ENCODE results near the gene KIF26A. TPM values are rescaled to one million over a fixed set of nuclear protein-coding genes. Genes with fewer than 3 reads are reported as not detected.

The KIF26A gene
- total RNA-seq, 1 donor from 2014 or later, result 5.9 TPM

GRCh38 chr14:104099096-104100041, 39.0 kb upstream of the KIF26A start:
- Mint-ChIP-seq H3K4me1 (ENCODE audit: low read depth, unreplicated experiment) (no peaks in the 10 kb centered on the region), H3K27ac (ENCODE audit: unreplicated experiment) (no peak overlapping the region), H3K27me3 (ENCODE audit: unreplicated experiment) (peaks cover 3% of the 10 kb centered on the region), H3K36me3 (ENCODE audit: unreplicated experiment) (no peaks in the 10 kb centered on the region), H3K4me3 (ENCODE audit: unreplicated experiment) (no peak overlapping the region), H3K9me3 (ENCODE audit: unreplicated experiment) (no peaks in the 10 kb centered on the region)
- DNase-seq, result peak; percentile 16
- TF ChIP-seq, protein P1, sequence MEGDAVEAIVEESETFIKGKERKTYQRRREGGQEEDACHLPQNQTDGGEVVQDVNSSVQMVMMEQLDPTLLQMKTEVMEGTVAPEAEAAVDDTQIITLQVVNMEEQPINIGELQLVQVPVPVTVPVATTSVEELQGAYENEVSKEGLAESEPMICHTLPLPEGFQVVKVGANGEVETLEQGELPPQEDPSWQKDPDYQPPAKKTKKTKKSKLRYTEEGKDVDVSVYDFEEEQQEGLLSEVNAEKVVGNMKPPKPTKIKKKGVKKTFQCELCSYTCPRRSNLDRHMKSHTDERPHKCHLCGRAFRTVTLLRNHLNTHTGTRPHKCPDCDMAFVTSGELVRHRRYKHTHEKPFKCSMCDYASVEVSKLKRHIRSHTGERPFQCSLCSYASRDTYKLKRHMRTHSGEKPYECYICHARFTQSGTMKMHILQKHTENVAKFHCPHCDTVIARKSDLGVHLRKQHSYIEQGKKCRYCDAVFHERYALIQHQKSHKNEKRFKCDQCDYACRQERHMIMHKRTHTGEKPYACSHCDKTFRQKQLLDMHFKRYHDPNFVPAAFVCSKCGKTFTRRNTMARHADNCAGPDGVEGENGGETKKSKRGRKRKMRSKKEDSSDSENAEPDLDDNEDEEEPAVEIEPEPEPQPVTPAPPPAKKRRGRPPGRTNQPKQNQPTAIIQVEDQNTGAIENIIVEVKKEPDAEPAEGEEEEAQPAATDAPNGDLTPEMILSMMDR (IDR thresholded peaks at IDR 0.05; ENCODE audit: partially characterized antibody, unreplicated experiment), result no peak

- DNase-seq, result peak; percentile 17
- Mint-ChIP-seq H3K36me3 (ENCODE audit: unreplicated experiment) (no peaks in the 10 kb centered on the region), H3K27me3 (ENCODE audit: unreplicated experiment) (peaks cover 3% of the 10 kb centered on the region), H3K9me3 (ENCODE audit: unreplicated experiment) (no peaks in the 10 kb centered on the region), H3K27ac (ENCODE audit: unreplicated experiment) (no peak overlapping the region), H3K4me3 (ENCODE audit: unreplicated experiment) (no peak overlapping the region), H3K4me1 (ENCODE audit: low read depth, unreplicated experiment) (no peaks in the 10 kb centered on the region)
- TF ChIP-seq, protein P1 (IDR thresholded peaks at IDR 0.05; ENCODE audit: partially characterized antibody, unreplicated experiment), result no peak
These were observed 38.0 kb upstream of the KIF26A start for GRCh38 chr14:104100171-104101085.

GRCh38 chr14:104101086-104101621, 37.2 kb upstream of the KIF26A start:
- DNase-seq, result peak; percentile 14
- Mint-ChIP-seq H3K4me1 (ENCODE audit: low read depth, unreplicated experiment) (no peaks in the 10 kb centered on the region), H3K27me3 (ENCODE audit: unreplicated experiment) (peaks cover 3% of the 10 kb centered on the region), H3K9me3 (ENCODE audit: unreplicated experiment) (no peaks in the 10 kb centered on the region), H3K27ac (ENCODE audit: unreplicated experiment) (no peak overlapping the region), H3K4me3 (ENCODE audit: unreplicated experiment) (no peak overlapping the region), H3K36me3 (ENCODE audit: unreplicated experiment) (no peaks in the 10 kb centered on the region)
- TF ChIP-seq, protein P1 (IDR thresholded peaks at IDR 0.05; ENCODE audit: partially characterized antibody, unreplicated experiment), result no peak

GRCh38 chr14:104101651-104102281, 36.6 kb upstream of the KIF26A start:
- H3K27ac Mint-ChIP-seq (ENCODE audit: unreplicated experiment), result no peak overlapping the region
- no peaks in the 10 kb centered on the region for H3K36me3 Mint-ChIP-seq (ENCODE audit: unreplicated experiment)
- TF ChIP-seq, protein P1 (IDR thresholded peaks at IDR 0.05; ENCODE audit: partially characterized antibody, unreplicated experiment), result no peak
- H3K4me1 Mint-ChIP-seq (ENCODE audit: low read depth, unreplicated experiment), result no peaks in the 10 kb centered on the region
- DNase-seq, result peak; percentile 13
- H3K9me3 Mint-ChIP-seq (ENCODE audit: unreplicated experiment), result no peaks in the 10 kb centered on the region
- H3K27me3 Mint-ChIP-seq (ENCODE audit: unreplicated experiment), result peaks cover 3% of the 10 kb centered on the region
- no peak overlapping the region for H3K4me3 Mint-ChIP-seq (ENCODE audit: unreplicated experiment)

Data from glutamatergic neuron (in vitro differentiated cells).